Fibroblast of the aortic adventitia (primary cell): ENCODE results near the gene TOGARAM2. TPM values are rescaled to one million over a fixed set of nuclear protein-coding genes. Genes with fewer than 3 reads are reported as not detected.

Experiments
- DNase-seq: peaks from one replicate; pipeline ENCODE4 v3.0.0-alpha.2; 2010; ENCODE audit warnings: low read depth
- H3K4me3 ChIP-seq: 2 replicates; pipeline ENCODE4 v1.5.1; 2011; ENCODE audit warnings: low read depth, mild to moderate bottlenecking, control low read depth, low read length, moderate library complexity
- CTCF ChIP-seq: IDR thresholded peaks from 2 replicates; pipeline ENCODE4 v1.5.1; 2011; ENCODE audit warnings: mild to moderate bottlenecking, low read length, control low read depth, inconsistent platforms; ENCODE audit not compliant: insufficient read depth
- total RNA-seq: library from RNA; depleted of rRNA; stranded (reverse); fragments of >200 nt; gene quantifications from 2 replicates; pipeline ENCODE4 v1.2.3, GENCODE V29; 2012; ENCODE audit warnings: low replicate concordance

TOGARAM2 gene
- total RNA-seq, 1 donor: under 0.01 TPM

DNA sequence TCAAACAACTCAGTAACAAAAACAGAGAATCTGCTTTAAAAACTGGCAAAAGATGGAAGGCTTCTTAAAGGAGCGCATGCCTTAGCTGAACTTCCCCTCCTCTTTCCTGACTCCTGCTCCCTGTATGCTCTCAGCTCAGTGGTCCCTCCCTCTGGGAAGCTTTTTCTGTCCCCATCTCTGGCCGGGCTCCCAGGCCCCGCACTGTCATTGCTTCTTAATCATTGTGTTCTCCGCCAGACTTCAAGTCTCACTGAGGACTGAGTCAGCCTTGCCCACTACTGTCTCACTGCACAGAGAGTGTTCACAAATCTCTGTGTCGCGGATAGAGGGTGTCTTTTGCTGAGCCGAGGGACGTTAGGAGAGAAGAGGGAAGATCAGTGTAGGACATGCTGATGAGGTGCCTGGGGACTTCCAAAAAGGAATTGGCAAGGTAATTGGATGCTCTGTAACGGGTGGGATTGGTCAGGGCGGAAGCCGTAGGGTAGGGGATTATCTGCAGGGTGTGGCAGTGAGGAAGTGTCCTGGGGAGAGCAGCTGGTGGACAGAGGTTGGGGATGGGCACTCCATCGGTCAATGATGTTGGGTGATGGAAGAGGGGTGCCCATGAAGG lies 16.2 kb downstream of the TOGARAM2 start:
- DNase-seq: no peak
- no peak overlapping the region for H3K4me3 ChIP-seq
- TF ChIP-seq CTCF: no peak

- TF ChIP-seq CTCF: no peak
- no peak overlapping the region for H3K4me3 ChIP-seq
- DNase-seq: no peak
Measured at GRCh38 chr2:28997847-28998735, 17.0 kb downstream of the TOGARAM2 start.

DNA sequence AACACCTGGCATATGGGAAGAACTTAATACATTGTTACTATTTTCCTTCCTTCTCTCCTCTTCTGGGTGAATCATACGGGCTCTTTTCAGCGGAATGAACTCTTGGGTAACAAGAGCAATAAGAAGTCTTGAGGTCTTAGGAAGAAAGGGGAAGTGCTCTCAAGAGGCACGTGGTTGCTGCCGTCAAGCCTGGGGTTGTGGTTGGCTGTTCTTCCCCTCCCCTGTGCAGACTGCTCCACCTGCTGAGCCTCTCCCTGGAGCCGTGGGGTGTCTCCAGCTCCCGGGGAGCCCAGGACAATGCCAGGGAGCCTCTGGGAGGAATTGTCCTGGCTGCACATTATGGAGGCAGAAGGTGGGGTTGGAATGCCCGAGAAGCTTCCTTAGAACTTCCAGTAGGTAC lies 19.4 kb downstream of the TOGARAM2 start:
- no peak overlapping the region for H3K4me3 ChIP-seq
- DNase-seq: no peak
- no peak for TF ChIP-seq CTCF

DNA sequence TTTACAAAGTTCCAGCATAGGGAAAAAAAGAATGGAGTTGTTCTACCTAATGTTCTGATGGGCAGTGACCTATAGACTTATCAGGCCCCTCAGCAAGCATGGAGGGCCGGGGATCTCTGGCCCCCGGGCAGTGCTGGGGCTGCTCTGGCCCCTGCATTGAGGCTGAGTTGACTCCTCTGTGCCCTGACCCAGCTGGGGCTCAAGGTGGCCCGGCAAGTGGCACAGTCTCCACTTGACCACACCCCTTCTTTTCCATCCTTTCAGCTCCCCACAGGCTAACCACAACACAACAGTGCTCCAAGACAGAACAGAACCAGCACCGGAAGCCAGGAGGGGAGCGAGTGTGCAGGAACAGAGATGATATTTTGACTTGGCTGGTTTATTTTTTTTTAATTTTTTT lies 19.9 kb downstream of the TOGARAM2 start:
- no peak for TF ChIP-seq CTCF
- no peak for DNase-seq

GRCh38 chr2:29001806-29002205 lies 20.7 kb downstream of the TOGARAM2 start:
- H3K4me3 ChIP-seq: no peak overlapping the region
- TF ChIP-seq CTCF: no peak
- DNase-seq: no peak

More for the DNA sequence above, 19.9 kb downstream of the TOGARAM2 start:
- no peak overlapping the region for H3K4me3 ChIP-seq

DNA sequence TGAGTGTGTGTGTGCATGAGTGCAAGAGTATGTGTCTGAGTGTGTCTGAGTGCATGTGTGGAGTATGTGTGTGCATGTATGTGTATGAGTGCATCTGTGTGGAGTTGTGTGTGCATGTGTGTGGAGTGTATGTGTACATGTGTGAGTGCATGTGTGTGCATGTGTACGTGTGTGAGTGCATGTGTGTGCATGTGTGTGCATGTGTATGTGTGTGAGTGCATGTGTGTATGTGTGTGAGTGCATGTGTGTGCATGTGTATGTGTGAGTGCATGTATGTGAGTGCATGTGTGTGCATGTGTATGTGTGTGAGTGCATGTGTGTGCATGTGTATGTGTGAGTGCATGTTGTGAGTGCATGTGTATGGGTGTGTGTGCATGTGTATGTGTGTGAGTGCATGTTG lies 23.7 kb downstream of the TOGARAM2 start:
- TF ChIP-seq CTCF: no peak
- no peak for DNase-seq
- H3K4me3 ChIP-seq: no peak overlapping the region

DNA sequence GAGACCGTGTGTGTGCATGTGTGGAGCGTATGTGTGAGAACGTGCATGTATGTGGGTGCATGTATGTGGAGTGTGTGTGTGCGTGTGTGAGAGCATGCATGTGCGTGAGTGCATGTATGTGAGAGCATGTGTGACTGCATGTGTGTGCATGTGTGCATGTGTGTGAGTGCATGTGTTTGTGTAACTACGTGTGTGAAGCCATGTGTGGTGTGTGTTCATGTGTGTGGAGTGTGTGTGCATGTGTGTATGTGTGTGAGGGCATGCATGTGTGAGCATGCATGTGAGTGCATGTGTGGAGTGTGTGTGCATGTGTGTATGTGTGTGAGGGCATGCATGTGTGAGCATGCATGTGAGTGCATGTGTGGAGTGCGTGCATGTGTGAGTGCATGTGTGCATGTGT lies 24.2 kb downstream of the TOGARAM2 start:
- no peak for TF ChIP-seq CTCF
- no peak for DNase-seq
- H3K4me3 ChIP-seq: no peak overlapping the region
